ENCODE measurements around the gene ABRAXAS1.

Gene ABRAXAS1

DNA sequence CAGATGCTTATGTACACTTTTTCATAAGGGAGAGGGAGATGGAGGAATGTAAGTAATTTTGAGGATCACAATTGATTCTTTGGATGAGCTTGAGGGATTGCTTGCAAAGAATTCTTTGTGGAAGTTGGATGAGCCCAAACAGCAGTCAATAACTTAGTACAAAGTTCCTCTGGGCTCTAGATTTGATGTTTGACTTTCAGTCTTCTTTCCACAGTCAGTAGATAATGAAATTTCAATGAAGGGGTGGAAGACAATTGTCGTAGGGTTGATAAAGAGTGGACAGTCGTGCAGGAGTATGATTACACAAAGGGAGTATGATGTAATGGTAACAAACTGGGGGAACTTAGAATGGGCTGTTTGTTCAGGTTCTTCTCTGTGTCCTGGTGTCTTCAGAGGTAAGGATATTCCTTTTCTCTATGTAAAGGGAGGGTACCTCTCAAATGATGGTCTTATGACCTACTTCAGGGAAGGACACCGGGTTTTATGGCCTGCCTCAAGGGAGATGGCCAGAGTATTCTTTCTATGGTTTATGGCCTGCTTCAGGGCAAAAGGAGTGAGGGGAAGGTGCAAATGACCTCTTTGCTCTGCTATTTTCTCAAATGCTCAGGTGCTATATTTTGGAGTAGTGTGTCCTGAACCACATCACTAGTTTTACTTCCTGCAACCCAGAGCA lies 1.7 kb upstream of the ABRAXAS1 start:
- Histone ChIP-seq H3K4me3 (ENCODE audit: low read depth, low read length) (no peak overlapping the region), H3K4me1 (ENCODE audit: control insufficient read depth, insufficient read depth, low read length) (no peaks in the 10 kb centered on the region), H3K36me3 (ENCODE audit: control insufficient read depth in 2 of 2, insufficient read depth in 1 of 2, low read length in 2 of 2) (no peaks in the 10 kb centered on the region), H3K9me3 (ENCODE audit: control insufficient read depth, insufficient read depth, low read depth, low read length) (no peaks in the 10 kb centered on the region), H3K27ac (ENCODE audit: extremely low read depth, low read depth, low read length) (no peak overlapping the region)
- TF ChIP-seq ZNF335 (tag by site-specific recombination; conservative IDR thresholded peaks at IDR 0.05) (no peak), ATF2 (tag by site-specific recombination; IDR thresholded peaks at IDR 0.05; ENCODE audit: low read depth) (peak; percentile 47; the same call in 1 of the 2 replicates)
- POLR2A ChIA-PET, result interaction anchor here (0.6 kb wide), 1 partner anchor 1120 kb away, joined by 5 read pairs; no protein-coding TSS in a partner anchor
- CTCF ChIA-PET, result no interaction called here

DNA sequence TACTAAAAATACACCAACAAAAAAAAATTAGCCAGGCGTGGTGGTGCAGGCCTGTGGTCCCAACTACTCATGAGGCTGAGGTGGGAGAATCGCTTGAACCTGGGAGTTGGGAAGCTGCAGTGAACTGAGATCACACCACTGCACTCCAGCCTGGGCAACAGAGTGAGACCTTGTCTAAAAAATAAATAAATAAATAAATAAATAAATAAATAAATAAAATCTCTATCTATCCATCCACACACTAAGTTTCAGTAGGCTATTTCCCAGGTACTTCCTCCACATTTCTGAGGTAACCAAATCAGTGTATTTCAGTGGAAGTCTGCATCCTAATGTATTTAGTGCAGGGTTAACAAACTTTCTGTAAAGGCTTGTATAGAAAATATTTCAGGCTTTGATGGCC lies 10.9 kb downstream of the ABRAXAS1 start:
- no peak overlapping the region for H3K27ac ChIP-seq (ENCODE audit: extremely low read depth, low read depth, low read length)
- CTCF ChIA-PET, result no interaction called here
- POLR2A ChIA-PET, result interaction anchor here (0.7 kb wide), 1 partner anchor 1195 kb away, joined by 6 read pairs; no protein-coding TSS in a partner anchor
- H3K36me3 ChIP-seq (ENCODE audit: control insufficient read depth in 2 of 2, insufficient read depth in 1 of 2, low read length in 2 of 2), result peaks cover 0 to 29% of the 10 kb centered on the region in 2 experiments; a peak in 2 of 3 replicates
- H3K4me3 ChIP-seq (ENCODE audit: low read depth, low read length), result no peak overlapping the region
- no peaks in the 10 kb centered on the region for H3K4me1 ChIP-seq (ENCODE audit: control insufficient read depth, insufficient read depth, low read length)
- no peaks in the 10 kb centered on the region for H3K9me3 ChIP-seq (ENCODE audit: control insufficient read depth, insufficient read depth, low read depth, low read length)
- TF ChIP-seq KLF7 (tag by site-specific recombination; IDR thresholded peaks at IDR 0.05; ENCODE audit: borderline replicate concordance) (0 out of 2 replicates have a peak, but pooled peaks have one; percentile 29), ZNF544 (tag by site-specific recombination; IDR thresholded peaks at IDR 0.05) (no peak), ZNF157 (tag by site-specific recombination; IDR thresholded peaks at IDR 0.05) (no peak), ZNF140 (tag by site-specific recombination; IDR thresholded peaks at IDR 0.05) (peak; percentile 75; the same call in 1 of the 2 replicates), GLI2 (tag by site-specific recombination; IDR thresholded peaks at IDR 0.05; ENCODE audit: borderline replicate concordance, low read depth) (peak; percentile 43; the same call in 1 of the 2 replicates), ZNF621 (tag by site-specific recombination; IDR thresholded peaks at IDR 0.05) (no peak), ZNF211 (tag by site-specific recombination; IDR thresholded peaks at IDR 0.05; ENCODE audit: low read depth) (no peak), ZNF266 (tag by site-specific recombination; IDR thresholded peaks at IDR 0.05; ENCODE audit: low read depth) (peak; percentile 76), ZNF488 (tag by site-specific recombination; IDR thresholded peaks at IDR 0.05) (no peak), ZNF623 (tag by site-specific recombination; IDR thresholded peaks at IDR 0.05) (peak; percentile 76), ZFP37 (tag by site-specific recombination; IDR thresholded peaks at IDR 0.05) (peak; percentile 79), RBAK (tag by site-specific recombination; IDR thresholded peaks at IDR 0.05) (no peak)
- TF ChIP-seq, protein P1, sequence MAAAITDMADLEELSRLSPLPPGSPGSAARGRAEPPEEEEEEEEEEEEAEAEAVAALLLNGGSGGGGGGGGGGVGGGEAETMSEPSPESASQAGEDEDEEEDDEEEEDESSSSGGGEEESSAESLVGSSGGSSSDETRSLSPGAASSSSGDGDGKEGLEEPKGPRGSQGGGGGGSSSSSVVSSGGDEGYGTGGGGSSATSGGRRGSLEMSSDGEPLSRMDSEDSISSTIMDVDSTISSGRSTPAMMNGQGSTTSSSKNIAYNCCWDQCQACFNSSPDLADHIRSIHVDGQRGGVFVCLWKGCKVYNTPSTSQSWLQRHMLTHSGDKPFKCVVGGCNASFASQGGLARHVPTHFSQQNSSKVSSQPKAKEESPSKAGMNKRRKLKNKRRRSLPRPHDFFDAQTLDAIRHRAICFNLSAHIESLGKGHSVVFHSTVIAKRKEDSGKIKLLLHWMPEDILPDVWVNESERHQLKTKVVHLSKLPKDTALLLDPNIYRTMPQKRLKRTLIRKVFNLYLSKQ (tag by site-specific recombination; IDR thresholded peaks at IDR 0.05; ENCODE audit: borderline replicate concordance), result peak; percentile 69; the same call in 1 of the 2 replicates
- TF ChIP-seq, protein P2, sequence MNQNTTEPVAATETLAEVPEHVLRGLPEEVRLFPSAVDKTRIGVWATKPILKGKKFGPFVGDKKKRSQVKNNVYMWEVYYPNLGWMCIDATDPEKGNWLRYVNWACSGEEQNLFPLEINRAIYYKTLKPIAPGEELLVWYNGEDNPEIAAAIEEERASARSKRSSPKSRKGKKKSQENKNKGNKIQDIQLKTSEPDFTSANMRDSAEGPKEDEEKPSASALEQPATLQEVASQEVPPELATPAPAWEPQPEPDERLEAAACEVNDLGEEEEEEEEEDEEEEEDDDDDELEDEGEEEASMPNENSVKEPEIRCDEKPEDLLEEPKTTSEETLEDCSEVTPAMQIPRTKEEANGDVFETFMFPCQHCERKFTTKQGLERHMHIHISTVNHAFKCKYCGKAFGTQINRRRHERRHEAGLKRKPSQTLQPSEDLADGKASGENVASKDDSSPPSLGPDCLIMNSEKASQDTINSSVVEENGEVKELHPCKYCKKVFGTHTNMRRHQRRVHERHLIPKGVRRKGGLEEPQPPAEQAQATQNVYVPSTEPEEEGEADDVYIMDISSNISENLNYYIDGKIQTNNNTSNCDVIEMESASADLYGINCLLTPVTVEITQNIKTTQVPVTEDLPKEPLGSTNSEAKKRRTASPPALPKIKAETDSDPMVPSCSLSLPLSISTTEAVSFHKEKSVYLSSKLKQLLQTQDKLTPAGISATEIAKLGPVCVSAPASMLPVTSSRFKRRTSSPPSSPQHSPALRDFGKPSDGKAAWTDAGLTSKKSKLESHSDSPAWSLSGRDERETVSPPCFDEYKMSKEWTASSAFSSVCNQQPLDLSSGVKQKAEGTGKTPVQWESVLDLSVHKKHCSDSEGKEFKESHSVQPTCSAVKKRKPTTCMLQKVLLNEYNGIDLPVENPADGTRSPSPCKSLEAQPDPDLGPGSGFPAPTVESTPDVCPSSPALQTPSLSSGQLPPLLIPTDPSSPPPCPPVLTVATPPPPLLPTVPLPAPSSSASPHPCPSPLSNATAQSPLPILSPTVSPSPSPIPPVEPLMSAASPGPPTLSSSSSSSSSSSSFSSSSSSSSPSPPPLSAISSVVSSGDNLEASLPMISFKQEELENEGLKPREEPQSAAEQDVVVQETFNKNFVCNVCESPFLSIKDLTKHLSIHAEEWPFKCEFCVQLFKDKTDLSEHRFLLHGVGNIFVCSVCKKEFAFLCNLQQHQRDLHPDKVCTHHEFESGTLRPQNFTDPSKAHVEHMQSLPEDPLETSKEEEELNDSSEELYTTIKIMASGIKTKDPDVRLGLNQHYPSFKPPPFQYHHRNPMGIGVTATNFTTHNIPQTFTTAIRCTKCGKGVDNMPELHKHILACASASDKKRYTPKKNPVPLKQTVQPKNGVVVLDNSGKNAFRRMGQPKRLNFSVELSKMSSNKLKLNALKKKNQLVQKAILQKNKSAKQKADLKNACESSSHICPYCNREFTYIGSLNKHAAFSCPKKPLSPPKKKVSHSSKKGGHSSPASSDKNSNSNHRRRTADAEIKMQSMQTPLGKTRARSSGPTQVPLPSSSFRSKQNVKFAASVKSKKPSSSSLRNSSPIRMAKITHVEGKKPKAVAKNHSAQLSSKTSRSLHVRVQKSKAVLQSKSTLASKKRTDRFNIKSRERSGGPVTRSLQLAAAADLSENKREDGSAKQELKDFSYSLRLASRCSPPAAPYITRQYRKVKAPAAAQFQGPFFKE (tag by site-specific recombination; IDR thresholded peaks at IDR 0.05; ENCODE audit: borderline replicate concordance), result no peak
- TF ChIP-seq, protein P3, sequence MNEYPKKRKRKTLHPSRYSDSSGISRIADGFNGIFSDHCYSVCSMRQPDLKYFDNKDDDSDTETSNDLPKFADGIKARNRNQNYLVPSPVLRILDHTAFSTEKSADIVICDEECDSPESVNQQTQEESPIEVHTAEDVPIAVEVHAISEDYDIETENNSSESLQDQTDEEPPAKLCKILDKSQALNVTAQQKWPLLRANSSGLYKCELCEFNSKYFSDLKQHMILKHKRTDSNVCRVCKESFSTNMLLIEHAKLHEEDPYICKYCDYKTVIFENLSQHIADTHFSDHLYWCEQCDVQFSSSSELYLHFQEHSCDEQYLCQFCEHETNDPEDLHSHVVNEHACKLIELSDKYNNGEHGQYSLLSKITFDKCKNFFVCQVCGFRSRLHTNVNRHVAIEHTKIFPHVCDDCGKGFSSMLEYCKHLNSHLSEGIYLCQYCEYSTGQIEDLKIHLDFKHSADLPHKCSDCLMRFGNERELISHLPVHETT (tag by site-specific recombination; IDR thresholded peaks at IDR 0.05), result peak; percentile 73; the same call in 1 of the 2 replicates
- TF ChIP-seq, protein P4, sequence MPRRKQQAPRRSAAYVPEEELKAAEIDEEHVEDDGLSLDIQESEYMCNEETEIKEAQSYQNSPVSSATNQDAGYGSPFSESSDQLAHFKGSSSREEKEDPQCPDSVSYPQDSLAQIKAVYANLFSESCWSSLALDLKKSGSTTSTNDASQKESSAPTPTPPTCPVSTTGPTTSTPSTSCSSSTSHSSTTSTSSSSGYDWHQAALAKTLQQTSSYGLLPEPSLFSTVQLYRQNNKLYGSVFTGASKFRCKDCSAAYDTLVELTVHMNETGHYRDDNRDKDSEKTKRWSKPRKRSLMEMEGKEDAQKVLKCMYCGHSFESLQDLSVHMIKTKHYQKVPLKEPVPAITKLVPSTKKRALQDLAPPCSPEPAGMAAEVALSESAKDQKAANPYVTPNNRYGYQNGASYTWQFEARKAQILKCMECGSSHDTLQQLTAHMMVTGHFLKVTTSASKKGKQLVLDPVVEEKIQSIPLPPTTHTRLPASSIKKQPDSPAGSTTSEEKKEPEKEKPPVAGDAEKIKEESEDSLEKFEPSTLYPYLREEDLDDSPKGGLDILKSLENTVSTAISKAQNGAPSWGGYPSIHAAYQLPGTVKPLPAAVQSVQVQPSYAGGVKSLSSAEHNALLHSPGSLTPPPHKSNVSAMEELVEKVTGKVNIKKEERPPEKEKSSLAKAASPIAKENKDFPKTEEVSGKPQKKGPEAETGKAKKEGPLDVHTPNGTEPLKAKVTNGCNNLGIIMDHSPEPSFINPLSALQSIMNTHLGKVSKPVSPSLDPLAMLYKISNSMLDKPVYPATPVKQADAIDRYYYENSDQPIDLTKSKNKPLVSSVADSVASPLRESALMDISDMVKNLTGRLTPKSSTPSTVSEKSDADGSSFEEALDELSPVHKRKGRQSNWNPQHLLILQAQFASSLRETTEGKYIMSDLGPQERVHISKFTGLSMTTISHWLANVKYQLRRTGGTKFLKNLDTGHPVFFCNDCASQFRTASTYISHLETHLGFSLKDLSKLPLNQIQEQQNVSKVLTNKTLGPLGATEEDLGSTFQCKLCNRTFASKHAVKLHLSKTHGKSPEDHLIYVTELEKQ (tag by site-specific recombination; IDR thresholded peaks at IDR 0.05; ENCODE audit: borderline replicate concordance), result peak; percentile 40; the same call in 1 of the 2 replicates
